ENCODE data around the gene SCAANT1. TPM values are rescaled to one million over a fixed set of nuclear protein-coding genes. Genes with fewer than 3 reads are reported as not detected.

The SCAANT1 gene
- total RNA-seq (not detected), polyA plus RNA-seq (not detected), total RNA-seq (not detected)

DNA sequence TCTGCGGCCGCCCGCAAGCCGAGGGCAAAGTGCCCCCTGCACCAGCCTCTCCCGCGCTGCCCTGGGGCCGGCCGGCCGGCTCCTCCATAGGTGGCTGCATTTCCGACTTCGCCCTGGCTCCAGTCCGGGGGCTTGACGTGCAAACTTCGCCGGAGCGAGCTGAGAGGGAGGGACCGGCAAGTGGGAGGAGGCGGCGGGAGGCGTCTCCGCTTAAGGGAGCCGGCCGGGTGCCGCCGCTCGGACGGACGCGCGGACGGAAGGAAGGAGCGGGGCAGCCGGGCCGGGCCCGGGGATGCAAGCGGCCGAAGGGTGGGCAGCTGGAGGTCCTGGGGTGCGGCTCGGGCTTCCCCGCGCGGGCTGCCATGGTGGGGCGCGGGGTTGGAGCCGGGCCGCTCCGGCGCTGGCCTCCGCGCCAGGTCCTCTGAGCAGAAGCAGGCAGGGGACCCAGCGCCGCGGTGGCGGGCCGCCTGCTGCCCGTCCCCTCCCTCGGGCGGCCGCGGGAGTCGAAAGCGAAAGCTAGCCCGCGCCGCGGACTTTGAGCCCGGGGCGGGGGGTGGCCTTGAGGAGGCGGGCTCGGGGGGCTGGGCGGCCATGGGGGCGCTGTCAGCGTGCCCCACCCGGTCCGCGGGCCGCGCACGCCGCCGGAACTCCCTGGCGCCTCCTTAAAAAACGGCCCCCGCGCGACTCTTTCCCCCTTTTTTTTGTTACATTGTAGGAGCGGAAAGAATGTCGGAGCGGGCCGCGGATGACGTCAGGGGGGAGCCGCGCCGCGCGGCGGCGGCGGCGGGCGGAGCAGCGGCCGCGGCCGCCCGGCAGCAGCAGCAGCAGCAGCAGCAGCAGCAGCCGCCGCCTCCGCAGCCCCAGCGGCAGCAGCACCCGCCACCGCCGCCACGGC, at the start of gene SCAANT1:
SCAANT1 (minus strand) TSS at position 511 of the 895 bp plus-strand sequence.
- Mint-ChIP-seq H3K27me3 (no peaks in the 10 kb centered on the region), H3K27ac (peak within 1 kb of the TSS; percentile 88 to 99 (median 96)), H3K4me3 (peak within 1 kb of the TSS; percentile 87 to 98 (median 90)), H3K36me3 (peaks cover 4 to 17% (median 8%) of the 10 kb centered on the region in 5 donors), H3K9me3 (no peaks in the 10 kb centered on the region), H3K4me1 (peaks cover 4 to 56% (median 45%) of the 10 kb centered on the region in 7 donors)
- peak within 1 kb of the TSS; percentile 61 for H3K4me3 ChIP-seq (ENCODE audit: low read length)
- H3K27ac ChIP-seq (ENCODE audit: low read depth, low read length) = peak within 1 kb of the TSS; percentile 96
- no peaks in the 10 kb centered on the region for H3K27me3 ChIP-seq (ENCODE audit: control insufficient read depth in 2 of 2, insufficient read depth in 2 of 2, low read length in 2 of 2)
- ATAC-seq (peak; percentile 76), DNase-seq (peak; percentile 69 to 85 (median 83))
- ChIA-PET POLR2A (interaction anchor here (0.8 to 1.8 kb wide), 8 partner anchors 10 to 71 kb away, joined by 3 to 14 read pairs (median 4); partner anchors contain the start of genes ATXN7 and THOC7), CTCF (interaction anchor here (1.4 kb wide), 1 partner anchor 111 kb away, joined by 3 read pairs; the partner anchor contains the start of gene PSMD6)
- H3K4me1 ChIP-seq (ENCODE audit: control insufficient read depth in 2 of 2, insufficient read depth in 2 of 2, low read length in 2 of 2) = peaks cover 15 to 21% of the 10 kb centered on the region in 2 donors
- no peaks in the 10 kb centered on the region for H3K9me3 ChIP-seq (ENCODE audit: control insufficient read depth in 2 of 3, low read length in 3 of 3)
- H3K36me3 ChIP-seq (ENCODE audit: control insufficient read depth in 2 of 3, insufficient read depth in 3 of 3, low read length in 3 of 3) = peaks cover 0 to 9% (median 0%) of the 10 kb centered on the region in 3 experiments
- intact Hi-C loops (cut with micrococcal nuclease) = loop anchor here (1.0 to 2.0 kb wide), 9 partner anchors 16 to 111 kb away; partner anchors contain the start of genes PSMD6 (in 2 of the 2), ATXN7 (in 1 of the 2) and THOC7 (in 1 of the 2)

DNA sequence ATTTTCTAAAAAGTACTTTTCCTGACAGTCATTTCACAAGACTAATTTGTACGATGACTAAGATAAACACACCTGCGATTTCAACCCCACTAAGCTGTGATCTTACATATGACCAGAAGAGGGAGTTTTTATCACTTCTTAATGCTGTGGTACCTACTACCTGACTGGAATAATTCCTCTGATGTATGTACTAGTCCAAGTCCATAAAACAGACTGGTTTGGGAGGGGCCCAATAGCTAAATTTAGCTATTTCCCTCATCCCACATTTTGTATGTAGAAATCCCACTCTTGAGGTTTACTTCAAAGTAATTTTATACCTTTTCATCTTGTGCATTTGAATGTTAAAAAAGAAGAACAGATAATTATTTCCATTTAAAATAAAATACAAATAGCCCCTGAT, 49.7 kb upstream of the SCAANT1 start:
- Mint-ChIP-seq H3K27me3 (no peaks in the 10 kb centered on the region), H3K27ac (peak overlapping the region in 3 of 9 donors; percentile 20 to 45 (median 41)), H3K9me3 (no peaks in the 10 kb centered on the region), H3K4me3 (no peak overlapping the region), H3K4me1 (peaks cover 18 to 57% (median 41%) of the 10 kb centered on the region in 7 donors), H3K36me3 (no peaks in the 10 kb centered on the region)
- ChIA-PET CTCF (interaction anchor here (0.6 to 15.6 kb wide), 15 partner anchors 11 to 99 kb away, joined by 3 to 249 read pairs (median 5); partner anchors contain the start of gene PSMD6), POLR2A (interaction anchor here (0.9 to 2.9 kb wide), 8 partner anchors 9 to 57 kb away, joined by 3 to 15 read pairs (median 5); no protein-coding TSS in a partner anchor)
- Histone ChIP-seq H3K27ac (ENCODE audit: low read depth, low read length) (no peak overlapping the region), H3K27me3 (ENCODE audit: control insufficient read depth in 2 of 2, insufficient read depth in 2 of 2, low read length in 2 of 2) (no peaks in the 10 kb centered on the region), H3K36me3 (ENCODE audit: control insufficient read depth in 2 of 3, insufficient read depth in 3 of 3, low read length in 3 of 3) (no peaks in the 10 kb centered on the region), H3K9me3 (ENCODE audit: control insufficient read depth in 2 of 3, low read length in 3 of 3) (no peaks in the 10 kb centered on the region), H3K4me3 (ENCODE audit: low read length) (no peak overlapping the region), H3K4me1 (ENCODE audit: control insufficient read depth in 2 of 2, insufficient read depth in 2 of 2, low read length in 2 of 2) (peaks cover 7 to 18% of the 10 kb centered on the region in 2 donors)
- DNase-seq = peak in 7 of 9 donors; percentile 47 to 74 (median 63)
- intact Hi-C loops (cut with micrococcal nuclease) = loop anchor here (1.0 to 10.0 kb wide), 6 partner anchors 8 to 523 kb away; partner anchors contain the start of gene PSMD6 (in 1 of the 2)
- peak; percentile 96 for ATAC-seq

DNA sequence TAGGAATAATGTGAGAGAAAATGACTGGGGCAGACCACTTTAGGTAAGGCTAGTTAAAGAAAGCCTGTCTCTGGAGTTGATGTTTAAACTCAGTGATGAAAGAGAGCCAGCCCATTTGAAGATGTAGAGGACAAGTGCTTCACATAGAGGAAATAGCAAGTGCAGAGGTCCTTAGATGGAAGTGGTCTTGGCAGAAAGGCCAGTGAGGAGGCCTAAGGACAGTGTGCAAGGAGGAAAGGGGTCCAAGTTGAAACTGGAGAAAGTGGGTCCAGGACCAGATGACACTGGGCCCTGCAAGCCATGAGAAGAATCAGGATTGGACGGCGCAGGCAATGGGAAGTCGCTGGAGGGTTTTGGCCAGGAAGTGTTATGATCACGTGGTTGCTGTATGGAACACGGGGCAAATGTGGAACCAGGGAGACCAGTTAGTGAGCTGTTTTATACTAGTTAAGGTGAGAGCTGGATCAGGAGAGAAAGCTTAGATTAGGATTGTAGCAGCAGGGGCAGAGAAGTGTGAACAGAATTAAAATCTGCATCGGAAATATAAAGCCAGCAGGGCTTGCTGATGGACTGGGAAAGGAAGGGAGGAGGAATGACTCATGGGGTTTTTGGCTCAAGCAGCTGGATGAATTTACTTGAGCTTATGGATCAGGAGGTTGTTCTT, 48.0 kb upstream of the SCAANT1 start:
- CTCF ChIA-PET = interaction anchor here (0.6 to 15.6 kb wide), 5 partner anchors 19 to 62 kb away, joined by 3 to 249 read pairs (median 3); no protein-coding TSS in a partner anchor

DNA sequence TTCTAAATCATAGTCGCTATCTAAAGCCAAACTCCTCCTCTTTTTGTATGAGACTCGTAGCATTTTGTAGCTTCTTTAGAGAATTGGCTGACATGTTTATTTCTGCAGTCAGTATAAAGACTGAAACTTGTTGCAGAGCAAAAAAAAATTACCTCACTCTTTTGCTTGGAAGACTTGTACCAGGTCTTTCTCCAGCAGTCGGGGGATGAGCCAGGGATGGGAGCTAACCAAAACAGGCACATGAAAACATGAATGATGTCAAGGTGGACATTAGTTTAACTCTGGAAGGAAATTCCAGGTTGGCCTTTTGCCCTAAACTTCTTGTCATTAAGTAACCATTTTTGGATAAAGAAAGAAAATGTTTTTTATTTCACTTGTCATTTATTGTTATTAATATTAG, 47.0 kb upstream of the SCAANT1 start:
- Histone ChIP-seq H3K9me3 (ENCODE audit: control insufficient read depth in 2 of 3, low read length in 3 of 3) (no peaks in the 10 kb centered on the region), H3K27ac (ENCODE audit: low read depth, low read length) (no peak overlapping the region), H3K4me3 (ENCODE audit: low read length) (no peak overlapping the region), H3K4me1 (ENCODE audit: control insufficient read depth in 2 of 2, insufficient read depth in 2 of 2, low read length in 2 of 2) (peaks cover 0 to 6% of the 10 kb centered on the region in 2 donors), H3K27me3 (ENCODE audit: control insufficient read depth in 2 of 2, insufficient read depth in 2 of 2, low read length in 2 of 2) (no peaks in the 10 kb centered on the region), H3K36me3 (ENCODE audit: control insufficient read depth in 2 of 3, insufficient read depth in 3 of 3, low read length in 3 of 3) (peaks cover 0 to 2% (median 0%) of the 10 kb centered on the region in 3 experiments)
- ATAC-seq (no peak), DNase-seq (no peak)
- ChIA-PET POLR2A (interaction anchor here (0.6 to 1.5 kb wide), 3 partner anchors 9 to 17 kb away, joined by 3 to 5 read pairs (median 3); no protein-coding TSS in a partner anchor), CTCF (interaction anchor here (1.0 to 15.6 kb wide), 4 partner anchors 20 to 63 kb away, joined by 3 to 249 read pairs (median 7); no protein-coding TSS in a partner anchor)
- Mint-ChIP-seq H3K27me3 (no peaks in the 10 kb centered on the region), H3K4me3 (no peak overlapping the region), H3K36me3 (peaks cover 0 to 6% (median 0%) of the 10 kb centered on the region in 5 donors), H3K4me1 (peaks cover 18 to 58% (median 33%) of the 10 kb centered on the region in 7 donors), H3K9me3 (no peaks in the 10 kb centered on the region), H3K27ac (peak overlapping the region in 7 of 9 donors; percentile 37 to 84 (median 68))
- intact Hi-C loops (cut with micrococcal nuclease) = no loop called here

More for the DNA sequence above, 48.0 kb upstream of the SCAANT1 start:
- Histone ChIP-seq H3K4me1 (ENCODE audit: control insufficient read depth in 2 of 2, insufficient read depth in 2 of 2, low read length in 2 of 2) (peaks cover 0 to 6% of the 10 kb centered on the region in 2 donors), H3K9me3 (ENCODE audit: control insufficient read depth in 2 of 3, low read length in 3 of 3) (no peaks in the 10 kb centered on the region), H3K36me3 (ENCODE audit: control insufficient read depth in 2 of 3, insufficient read depth in 3 of 3, low read length in 3 of 3) (no peaks in the 10 kb centered on the region), H3K4me3 (ENCODE audit: low read length) (no peak overlapping the region), H3K27me3 (ENCODE audit: control insufficient read depth in 2 of 2, insufficient read depth in 2 of 2, low read length in 2 of 2) (no peaks in the 10 kb centered on the region), H3K27ac (ENCODE audit: low read depth, low read length) (peak overlapping the region; percentile 2)
- POLR2A ChIA-PET = interaction anchor here (0.6 to 2.9 kb wide), 3 partner anchors 21 to 58 kb away, joined by 3 to 15 read pairs (median 5); no protein-coding TSS in a partner anchor
- no peaks in the 10 kb centered on the region for H3K9me3 Mint-ChIP-seq
- ATAC-seq = peak; percentile 19
- intact Hi-C loops (cut with micrococcal nuclease) = loop anchor here (1.0 to 10.0 kb wide), 3 partner anchors 8 to 525 kb away; no protein-coding TSS in a partner anchor
- peak overlapping the region; percentile 38 to 90 (median 71) for H3K27ac Mint-ChIP-seq
- peaks cover 0 to 2% (median 0%) of the 10 kb centered on the region in 5 donors for H3K36me3 Mint-ChIP-seq
- peak overlapping the region in 9 of 10 donors; percentile 2 to 51 (median 32) for H3K4me3 Mint-ChIP-seq
- no peaks in the 10 kb centered on the region for H3K27me3 Mint-ChIP-seq
- peaks cover 17 to 54% (median 31%) of the 10 kb centered on the region in 7 donors for H3K4me1 Mint-ChIP-seq
- no peak for DNase-seq

DNA sequence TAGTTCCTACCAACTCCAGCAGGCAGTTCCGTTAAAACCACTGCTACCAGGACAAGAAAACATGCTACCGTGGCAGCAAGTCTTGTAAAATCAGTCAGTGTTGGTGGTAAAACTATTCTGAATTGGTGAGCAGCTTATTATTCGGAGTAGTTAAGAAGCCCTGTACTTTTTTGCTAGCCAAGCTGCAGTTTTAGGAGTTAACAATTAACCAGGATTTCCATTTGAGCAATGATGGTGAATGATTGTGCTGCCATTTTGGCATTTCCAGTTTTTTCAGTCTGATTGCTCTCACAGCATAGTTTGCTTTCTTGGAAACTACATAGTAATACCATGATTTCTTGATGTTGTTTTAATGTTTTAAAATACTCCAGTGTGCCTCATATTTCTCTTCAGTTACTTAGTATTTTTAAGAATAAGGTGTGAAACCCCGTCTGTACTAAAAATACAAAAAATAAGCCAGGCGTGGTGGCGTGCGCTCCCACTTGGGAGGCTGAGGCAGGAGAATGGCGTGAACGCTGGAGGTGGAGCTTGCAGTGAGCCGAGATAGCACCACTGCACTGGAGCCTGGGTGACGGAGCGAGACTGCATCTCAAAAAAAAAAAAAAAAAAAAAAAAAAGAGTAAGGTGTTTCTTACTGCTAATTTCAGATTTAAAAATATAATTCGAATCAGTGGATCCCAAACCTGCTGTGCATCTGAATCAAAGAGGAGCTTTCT, 43.8 kb upstream of the SCAANT1 start:
- CTCF ChIA-PET = interaction anchor here (1.2 to 2.9 kb wide), 2 partner anchors 28 to 37 kb away, joined by 4 to 13 read pairs; no protein-coding TSS in a partner anchor
- peaks cover 0 to 9% (median 0%) of the 10 kb centered on the region in 3 experiments for H3K36me3 ChIP-seq (ENCODE audit: control insufficient read depth in 2 of 3, insufficient read depth in 3 of 3, low read length in 3 of 3)
- no peak overlapping the region for H3K27ac ChIP-seq (ENCODE audit: low read depth, low read length)
- Mint-ChIP-seq H3K4me3 (no peak overlapping the region), H3K27me3 (no peaks in the 10 kb centered on the region), H3K4me1 (peaks cover 22 to 55% (median 43%) of the 10 kb centered on the region in 7 donors), H3K9me3 (no peaks in the 10 kb centered on the region), H3K27ac (peak overlapping the region in 4 of 9 donors; percentile 8 to 69 (median 37)), H3K36me3 (peaks cover 0 to 18% (median 6%) of the 10 kb centered on the region in 5 donors)
- no peak for DNase-seq
- H3K9me3 ChIP-seq (ENCODE audit: control insufficient read depth in 2 of 3, low read length in 3 of 3) = no peaks in the 10 kb centered on the region
- ATAC-seq = no peak
- peaks cover 6 to 15% of the 10 kb centered on the region in 2 donors for H3K4me1 ChIP-seq (ENCODE audit: control insufficient read depth in 2 of 2, insufficient read depth in 2 of 2, low read length in 2 of 2)
- no peaks in the 10 kb centered on the region for H3K27me3 ChIP-seq (ENCODE audit: control insufficient read depth in 2 of 2, insufficient read depth in 2 of 2, low read length in 2 of 2)
- intact Hi-C loops (cut with micrococcal nuclease) = no loop called here
- H3K4me3 ChIP-seq (ENCODE audit: low read length) = no peak overlapping the region
- POLR2A ChIA-PET = interaction anchor here (0.7 to 1.2 kb wide), 3 partner anchors 10 to 52 kb away, joined by 3 to 6 read pairs (median 3); no protein-coding TSS in a partner anchor

Measured in naive thymus-derived CD4-positive, alpha-beta T cell (primary cell).